ENCODE results near the gene LRRC3C. TPM values are rescaled to one million over a fixed set of nuclear protein-coding genes. Genes with fewer than 3 reads are reported as not detected.
"Not testable (repeated sequence)": the region's sequence is repeated elsewhere in the genome, so short reads cannot be mapped to it uniquely, and the experiment has no call there.

Gene LRRC3C
- total and polyA plus RNA-seq, 9 donors: 0.12 to 0.27 TPM; not detected in 7

- H3K27ac ChIP-seq: no peak overlapping the region
- 30 to 33% (median 33%) methylated on average over 6 of the region's 6 CpGs for WGBS, 3 donors
- DNase-seq: no peak
- no peaks in the 10 kb centered on the region for H3K9me3 ChIP-seq
- H3K36me3 ChIP-seq: no peaks in the 10 kb centered on the region
- no peaks in the 10 kb centered on the region for H3K27me3 ChIP-seq
- H3K4me3 ChIP-seq: no peak overlapping the region
- no peaks in the 10 kb centered on the region for H3K4me1 ChIP-seq (ENCODE audit: insufficient read depth)
- intact Hi-C loops (cut with DNase I): no loop called here
- TF ChIP-seq POLR2A (IDR thresholded peaks at IDR 0.05) (no peak), EP300 (IDR thresholded peaks at IDR 0.05) (no peak), CTCF (IDR thresholded peaks at IDR 0.05) (no peak)
Observed at GRCh38 chr17:39939588-39940419, 12.3 kb downstream of the LRRC3C start.

- TF ChIP-seq EP300 (IDR thresholded peaks at IDR 0.05) (no peak), CTCF (IDR thresholded peaks at IDR 0.05) (no peak), POLR2A (IDR thresholded peaks at IDR 0.05) (no peak)
- Histone ChIP-seq H3K27me3 (no peaks in the 10 kb centered on the region), H3K27ac (no peak overlapping the region), H3K4me1 (ENCODE audit: insufficient read depth) (no peaks in the 10 kb centered on the region), H3K4me3 (no peak overlapping the region), H3K36me3 (no peaks in the 10 kb centered on the region), H3K9me3 (no peaks in the 10 kb centered on the region)
- intact Hi-C loops (cut with DNase I): no loop called here
- DNase-seq: no peak
- WGBS, 3 donors: 84 to 90% (median 86%) methylated on average over 12 to 14 of the region's 14 CpGs
Observed at GRCh38 chr17:39943702-39944392, 16.3 kb downstream of the LRRC3C start.

GRCh38 chr17:39944393-39944711 lies 16.8 kb downstream of the LRRC3C start:
- TF ChIP-seq CTCF (IDR thresholded peaks at IDR 0.05) (no peak), POLR2A (IDR thresholded peaks at IDR 0.05) (no peak), EP300 (IDR thresholded peaks at IDR 0.05) (no peak)
- WGBS, 3 donors: 75 to 83% (median 80%) methylated on average over 14 to 16 of the region's 16 CpGs
- Histone ChIP-seq H3K4me3 (no peak overlapping the region), H3K27ac (no peak overlapping the region), H3K36me3 (no peaks in the 10 kb centered on the region), H3K9me3 (no peaks in the 10 kb centered on the region), H3K4me1 (ENCODE audit: insufficient read depth) (no peaks in the 10 kb centered on the region), H3K27me3 (no peaks in the 10 kb centered on the region)
- intact Hi-C loops (cut with DNase I): no loop called here
- DNase-seq: no peak

- no peak for DNase-seq
- H3K4me3 ChIP-seq: no peak overlapping the region
- no peaks in the 10 kb centered on the region for H3K36me3 ChIP-seq
- H3K4me1 ChIP-seq (ENCODE audit: insufficient read depth): no peaks in the 10 kb centered on the region
- H3K9me3 ChIP-seq: no peaks in the 10 kb centered on the region
- intact Hi-C loops (cut with DNase I): no loop called here
- TF ChIP-seq POLR2A (IDR thresholded peaks at IDR 0.05) (no peak), CTCF (IDR thresholded peaks at IDR 0.05) (no peak), EP300 (IDR thresholded peaks at IDR 0.05) (no peak)
- H3K27me3 ChIP-seq: no peaks in the 10 kb centered on the region
- H3K27ac ChIP-seq: no peak overlapping the region
- 74 to 75% (median 74%) methylated on average over 15 of the region's 15 CpGs for WGBS, 3 donors
Observed at GRCh38 chr17:39946551-39947330, 19.2 kb downstream of the LRRC3C start.

- intact Hi-C loops (cut with DNase I): not testable (repeated sequence)
- 85 to 93% (median 86%) methylated on average over 5 of the region's 5 CpGs for WGBS, 3 donors
Observed at GRCh38 chr17:39948489-39948828, 20.9 kb downstream of the LRRC3C start.

More at GRCh38 chr17:39948489-39948828, 20.9 kb downstream of the LRRC3C start:
- not testable (repeated sequence) for H3K36me3 ChIP-seq; H3K27me3 ChIP-seq; H3K4me1 ChIP-seq (ENCODE audit: insufficient read depth); H3K27ac ChIP-seq; H3K9me3 ChIP-seq; DNase-seq; H3K4me3 ChIP-seq
